Measurements from ENCODE around the gene CDK5RAP3. TPM values are rescaled to one million over a fixed set of nuclear protein-coding genes. Genes with fewer than 3 reads are reported as not detected.

CDK5RAP3 gene
- polyA plus RNA-seq, 1 experiment = 71.2 TPM

DNA sequence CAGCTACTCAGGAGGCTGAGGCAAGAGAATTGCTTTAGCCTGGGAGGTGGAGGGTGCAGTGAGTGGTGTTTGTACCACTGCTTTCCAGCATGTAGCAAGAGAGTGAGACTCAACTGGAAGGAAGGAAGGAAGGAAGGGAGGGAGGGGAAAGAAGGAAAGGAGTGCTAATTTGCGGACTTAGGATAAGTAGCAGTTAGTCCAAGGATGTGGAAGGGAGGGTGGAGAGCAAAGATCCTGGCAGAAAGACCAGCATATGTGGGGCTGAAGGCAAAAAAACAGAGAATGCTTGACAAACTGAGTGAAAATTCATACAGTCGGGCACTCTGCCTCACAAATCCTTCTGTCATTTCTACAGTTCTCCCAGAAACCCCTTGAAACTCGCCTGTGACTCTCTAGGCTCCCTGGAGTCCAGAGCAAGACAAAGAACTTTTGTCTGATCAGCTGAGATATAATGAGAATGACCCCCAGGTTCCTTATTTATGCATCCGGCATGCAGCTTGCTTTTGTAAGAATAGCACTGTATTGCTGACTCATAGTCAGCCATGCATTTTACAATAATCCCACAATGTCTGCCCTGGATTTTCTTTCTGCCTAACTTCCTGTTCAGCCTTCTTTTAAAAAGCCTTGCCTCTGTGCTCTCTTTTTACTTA is 31.5 kb downstream of the CDK5RAP3 start:
- TF ChIP-seq, protein P1, sequence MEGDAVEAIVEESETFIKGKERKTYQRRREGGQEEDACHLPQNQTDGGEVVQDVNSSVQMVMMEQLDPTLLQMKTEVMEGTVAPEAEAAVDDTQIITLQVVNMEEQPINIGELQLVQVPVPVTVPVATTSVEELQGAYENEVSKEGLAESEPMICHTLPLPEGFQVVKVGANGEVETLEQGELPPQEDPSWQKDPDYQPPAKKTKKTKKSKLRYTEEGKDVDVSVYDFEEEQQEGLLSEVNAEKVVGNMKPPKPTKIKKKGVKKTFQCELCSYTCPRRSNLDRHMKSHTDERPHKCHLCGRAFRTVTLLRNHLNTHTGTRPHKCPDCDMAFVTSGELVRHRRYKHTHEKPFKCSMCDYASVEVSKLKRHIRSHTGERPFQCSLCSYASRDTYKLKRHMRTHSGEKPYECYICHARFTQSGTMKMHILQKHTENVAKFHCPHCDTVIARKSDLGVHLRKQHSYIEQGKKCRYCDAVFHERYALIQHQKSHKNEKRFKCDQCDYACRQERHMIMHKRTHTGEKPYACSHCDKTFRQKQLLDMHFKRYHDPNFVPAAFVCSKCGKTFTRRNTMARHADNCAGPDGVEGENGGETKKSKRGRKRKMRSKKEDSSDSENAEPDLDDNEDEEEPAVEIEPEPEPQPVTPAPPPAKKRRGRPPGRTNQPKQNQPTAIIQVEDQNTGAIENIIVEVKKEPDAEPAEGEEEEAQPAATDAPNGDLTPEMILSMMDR (IDR thresholded peaks at IDR 0.05; ENCODE audit: low read depth, low read length) = no peak
- Histone ChIP-seq H3K9me3 (ENCODE audit: control insufficient read depth, insufficient read depth, low read length) (no peaks in the 10 kb centered on the region; the same call in 1 of the 2 replicates), H3K27ac (ENCODE audit: low read depth, low read length) (peak overlapping the region; percentile 89), H3K27me3 (ENCODE audit: control insufficient read depth, insufficient read depth, low read length) (no peaks in the 10 kb centered on the region), H3K4me3 (ENCODE audit: low read depth, low read length) (no peak overlapping the region)
- ChIA-PET POLR2A (interaction anchor here (1.0 to 2.1 kb wide), 2 partner anchors 32 to 35 kb away, joined by 3 to 9 read pairs; partner anchors contain the start of gene CDK5RAP3), CTCF (interaction anchor here (0.6 to 1.3 kb wide), 5 partner anchors 9 to 54 kb away, joined by 3 to 10 read pairs (median 3); partner anchors contain the start of gene CDK5RAP3)
- DNase-seq (ENCODE audit: low read depth, low spot score) = peak; percentile 47

DNA sequence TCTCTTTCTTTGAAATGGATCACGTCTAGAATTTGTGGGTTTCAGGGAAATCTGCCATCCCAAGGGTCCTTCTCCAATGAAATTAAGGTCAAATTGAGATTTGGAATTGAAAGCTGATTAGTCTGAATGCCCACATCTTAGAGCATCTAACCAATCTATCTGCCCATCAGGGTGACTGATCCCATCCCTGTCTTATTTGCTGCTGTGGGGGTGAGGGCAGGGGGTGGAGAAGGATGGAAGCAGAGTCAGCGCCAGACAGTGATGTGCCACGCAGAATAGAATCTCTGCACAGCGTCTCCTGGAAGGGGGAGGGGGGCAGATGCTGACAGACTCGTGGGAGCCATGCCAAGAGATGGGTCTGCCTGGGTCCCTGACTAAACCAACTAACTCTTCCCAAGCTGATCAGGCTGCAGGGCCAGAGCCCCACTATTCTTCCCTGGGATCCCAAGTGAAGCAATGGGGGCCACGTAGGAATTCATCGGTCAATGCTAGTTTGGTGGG is 32.1 kb downstream of the CDK5RAP3 start:
- TF ChIP-seq, protein P1 (IDR thresholded peaks at IDR 0.05; ENCODE audit: low read depth, low read length) = no peak
- no peak for DNase-seq (ENCODE audit: low read depth, low spot score)
- ChIA-PET POLR2A (interaction anchor here (1.0 to 2.1 kb wide), 2 partner anchors 32 to 35 kb away, joined by 3 to 9 read pairs; partner anchors contain the start of gene CDK5RAP3), CTCF (interaction anchor here (1.1 to 2.6 kb wide), 4 partner anchors 15 to 32 kb away, joined by 3 to 16 read pairs (median 6); partner anchors contain the start of gene CDK5RAP3)
- peak overlapping the region; percentile 89 for H3K27ac ChIP-seq (ENCODE audit: low read depth, low read length)
- H3K9me3 ChIP-seq (ENCODE audit: control insufficient read depth, insufficient read depth, low read length) = no peaks in the 10 kb centered on the region; the same call in 1 of the 2 replicates
- no peak overlapping the region for H3K4me3 ChIP-seq (ENCODE audit: low read depth, low read length)
- no peaks in the 10 kb centered on the region for H3K27me3 ChIP-seq (ENCODE audit: control insufficient read depth, insufficient read depth, low read length)

DNA sequence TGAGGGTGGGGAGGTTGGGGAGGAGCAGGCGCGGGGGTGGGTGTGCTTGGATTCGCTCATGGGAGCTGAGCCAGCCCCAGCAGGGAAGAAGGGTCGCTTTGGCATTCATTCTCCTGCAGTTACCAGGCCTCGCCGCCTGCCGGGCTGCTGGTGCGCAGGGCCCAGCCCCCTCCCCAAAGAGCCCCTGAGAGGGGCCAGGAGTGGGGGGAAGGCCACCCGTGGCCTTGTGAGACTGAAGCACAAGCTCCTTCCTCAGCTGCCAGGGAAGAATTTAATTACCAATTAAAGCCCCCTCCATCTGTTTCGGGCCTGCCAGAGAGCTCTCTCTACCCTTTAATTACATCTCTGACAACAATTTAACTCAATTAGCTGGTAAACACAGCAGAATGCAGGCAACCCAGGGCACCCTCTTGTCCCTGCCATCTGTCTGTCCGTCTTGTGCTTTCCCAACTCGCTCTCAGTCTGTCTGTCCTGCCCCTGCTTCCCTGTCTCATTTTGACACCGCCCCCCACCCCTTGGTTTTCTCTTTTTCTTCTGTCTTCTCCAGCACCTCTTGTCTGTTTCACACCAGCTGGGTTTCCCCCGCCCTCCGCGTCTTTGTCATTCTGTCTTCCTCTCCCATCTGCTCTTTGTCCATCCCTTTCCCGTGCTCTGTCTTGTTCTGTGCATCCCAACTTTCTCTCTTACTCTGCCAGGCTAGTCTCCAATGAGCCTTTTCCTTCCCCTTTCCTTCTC is 32.7 kb downstream of the CDK5RAP3 start:
- no peak for DNase-seq (ENCODE audit: low read depth, low spot score)
- peak overlapping the region; percentile 89 for H3K27ac ChIP-seq (ENCODE audit: low read depth, low read length)
- TF ChIP-seq, protein P1 (IDR thresholded peaks at IDR 0.05; ENCODE audit: low read depth, low read length) = no peak
- H3K4me3 ChIP-seq (ENCODE audit: low read depth, low read length) = no peak overlapping the region
- ChIA-PET POLR2A (interaction anchor here (1.0 to 2.1 kb wide), 2 partner anchors 33 to 36 kb away, joined by 3 to 9 read pairs; partner anchors contain the start of gene CDK5RAP3), CTCF (interaction anchor here (1.1 to 2.6 kb wide), 3 partner anchors 15 to 33 kb away, joined by 3 to 16 read pairs (median 10); partner anchors contain the start of gene CDK5RAP3)
- no peaks in the 10 kb centered on the region; the same call in 1 of the 2 replicates for H3K9me3 ChIP-seq (ENCODE audit: control insufficient read depth, insufficient read depth, low read length)
- H3K27me3 ChIP-seq (ENCODE audit: control insufficient read depth, insufficient read depth, low read length) = no peaks in the 10 kb centered on the region

DNA sequence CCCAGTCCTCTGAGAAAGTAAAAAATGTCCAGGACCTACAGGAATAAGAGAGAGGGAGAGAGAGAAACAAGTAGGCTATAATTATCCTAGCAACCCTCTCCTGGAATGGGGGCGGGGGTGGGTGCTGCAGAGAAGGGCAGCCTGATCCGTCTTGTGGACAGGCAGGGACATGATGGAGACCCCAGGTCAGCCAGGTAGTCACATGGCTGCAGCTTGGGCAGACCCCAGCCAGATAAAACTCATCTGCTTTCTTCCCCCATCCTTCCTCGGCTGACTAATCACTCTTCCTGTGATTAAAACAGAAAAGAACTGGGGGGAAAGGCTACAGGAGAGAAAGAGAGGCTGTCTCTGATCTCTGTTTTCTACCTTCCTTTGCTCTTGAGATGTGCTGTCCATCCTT is 34.1 kb downstream of the CDK5RAP3 start:
- Histone ChIP-seq H3K4me3 (ENCODE audit: low read depth, low read length) (no peak overlapping the region), H3K27me3 (ENCODE audit: control insufficient read depth, insufficient read depth, low read length) (no peaks in the 10 kb centered on the region), H3K27ac (ENCODE audit: low read depth, low read length) (peak overlapping the region; percentile 21), H3K9me3 (ENCODE audit: control insufficient read depth, insufficient read depth, low read length) (no peaks in the 10 kb centered on the region; the same call in 1 of the 2 replicates)
- no peak for DNase-seq (ENCODE audit: low read depth, low spot score)
- POLR2A ChIA-PET = interaction anchor here (0.7 kb wide), 2 partner anchors 43 to 109 kb away, joined by 3 to 6 read pairs; partner anchors contain the start of genes NFE2L1 and SP2
- CTCF ChIA-PET = interaction anchor here (0.6 to 2.6 kb wide), 2 partner anchors 27 to 35 kb away, joined by 3 to 16 read pairs; no protein-coding TSS in a partner anchor
- TF ChIP-seq, protein P1 (IDR thresholded peaks at IDR 0.05; ENCODE audit: low read depth, low read length) = no peak

Measured in AG04450 (cell line).